GM12891 (cell line): Measurements from ENCODE around the gene CA5A.

Experiments
- PAX5 ChIP-seq: IDR thresholded peaks from 2 replicates; pipeline ENCODE4 v1.6.1; 2011; ENCODE audit warnings: low read length, moderate library complexity, mild to moderate bottlenecking; ENCODE audit not compliant: insufficient read depth, severe bottlenecking
- POLR2A ChIP-seq: IDR thresholded peaks from 2 replicates; pipeline ENCODE4 v1.6.1; 2011; ENCODE audit warnings: low read depth, low read length, control low read depth
- POLR2AphosphoS5 ChIP-seq: IDR thresholded peaks from 2 replicates; pipeline ENCODE4 v1.6.1; 2011; ENCODE audit warnings: low read depth, low read length, control low read depth
- POU2F2 ChIP-seq: IDR thresholded peaks from 2 replicates; pipeline ENCODE4 v1.6.1; 2011; ENCODE audit warnings: low read depth, mild to moderate bottlenecking, control low read depth, low read length, moderate library complexity
- TAF1 ChIP-seq: IDR thresholded peaks from 2 replicates; pipeline ENCODE4 v1.6.1; 2011; ENCODE audit warnings: low read depth, low read length, control low read depth

- TF ChIP-seq POLR2A (no peak), POLR2AphosphoS5 (no peak), TAF1 (no peak), POU2F2 (no peak), PAX5 (no peak)
Measured at GRCh38 chr16:87851601-87852000, 84.7 kb downstream of the CA5A start.
